Small intestine (tissue), 7 donors: Measurements from ENCODE around the gene CLASP2. TPM values are rescaled to one million over a fixed set of nuclear protein-coding genes. Genes with fewer than 3 reads are reported as not detected.
A peak's percentile ranks its signal among the peaks of the same experiment; 100 is the strongest.

ENCODE experiments used
- DNase-seq, 2 donors: peaks; one replicate each; pipeline versions ENCODE4 v3.0.0 to v3.0.0-alpha.2; 2013
- FAIRE-seq: peaks from 2 replicates; lab custom pipeline; 2012; peaks lifted over from hg19 to GRCh38; lab: Jason Lieb, UNC
- H3K27ac ChIP-seq, 3 donors: one replicate each; pipeline ENCODE4 v1.5.1; 2013; ENCODE audit warnings: low read length in 2 of 3, mild to moderate bottlenecking in 2 of 3, control low read depth in 1 of 3, inconsistent platforms in 1 of 3, low read depth in 1 of 3, moderate library complexity in 1 of 3
- H3K27me3 ChIP-seq, 3 donors: one replicate each; pipeline ENCODE4 v1.6.1; 2013; ENCODE audit warnings: low read length in 3 of 3, inconsistent platforms in 1 of 3; ENCODE audit not compliant: control insufficient read depth in 3 of 3, insufficient read depth in 3 of 3
- H3K36me3 ChIP-seq, 3 donors: one replicate each; pipeline ENCODE4 v1.6.1; 2013; ENCODE audit warnings: low read length in 3 of 3, inconsistent platforms in 1 of 3, low read depth in 1 of 3, mild to moderate bottlenecking in 1 of 3, moderate library complexity in 1 of 3; ENCODE audit not compliant: control insufficient read depth in 3 of 3, insufficient read depth in 2 of 3
- H3K4me1 ChIP-seq, 3 donors: one replicate each; pipeline ENCODE4 v1.6.1; 2013; ENCODE audit warnings: low read length in 2 of 3, inconsistent platforms in 1 of 3, low read depth in 1 of 3, mild to moderate bottlenecking in 1 of 3, moderate library complexity in 1 of 3; ENCODE audit not compliant: control insufficient read depth in 3 of 3, insufficient read depth in 2 of 3
- H3K4me3 ChIP-seq, 3 donors: one replicate each; pipeline ENCODE4 v1.5.1; 2013; ENCODE audit warnings: low read length in 3 of 3, control low read depth in 1 of 3, inconsistent platforms in 1 of 3, low read depth in 1 of 3, mild to moderate bottlenecking in 1 of 3, moderate library complexity in 1 of 3
- H3K9me3 ChIP-seq, 2 donors: one replicate each; pipeline ENCODE4 v1.6.1; 2013; ENCODE audit warnings: low read depth in 1 of 2, low read length in 1 of 2; ENCODE audit not compliant: control insufficient read depth in 2 of 2, insufficient read depth in 1 of 2
- WGBS, 3 donors: extraction: QIAGEN DNeasy Blood & Tissue Kit; methylation state at CpG; one replicate each; pipeline ENCODE4 v1.1.7; 2013; 5-methylcytosine and 5-hydroxymethylcytosine counted together
- polyA plus RNA-seq, 4 donors: library from polyadenylated mRNA; stranded (reverse) in 3 of 4; unstranded in 1 of 4; fragments of 200-250 nt in 3 of 4; fragments of 120-200 nt in 1 of 4; gene quantifications; one replicate each; pipeline versions ENCODE4 v1.2.1 to v1.2.3, GENCODE V29; 2013
- donor health status: healthy with polysubstance abuse.
- donor health status: control.
- donor health status: control.
- donor health status: Bipolar disorder and iron deficiency.
- donor health status: healthy.

Gene CLASP2
- polyA plus RNA-seq, 4 donors: 5.4 to 30.8 (median 10.6) TPM

- H3K9me3 ChIP-seq: no peaks in the 10 kb centered on the region
- H3K27ac ChIP-seq: no peak overlapping the region
- H3K4me1 ChIP-seq: no peaks in the 10 kb centered on the region
- FAIRE-seq (no peak), DNase-seq (no peak)
- H3K36me3 ChIP-seq: no peaks in the 10 kb centered on the region
- WGBS, 3 donors: 39 to 61% (median 48%) methylated on average over 1 of the region's 1 CpG
- H3K27me3 ChIP-seq: no peaks in the 10 kb centered on the region
- H3K4me3 ChIP-seq: no peak overlapping the region
Measured at GRCh38 chr3:33737146-33737545, 19.1 kb upstream of the CLASP2 start.

- 90 to 96% (median 95%) methylated on average over 3 of the region's 3 CpGs for WGBS, 3 donors
- no peaks in the 10 kb centered on the region for H3K9me3 ChIP-seq
- no peaks in the 10 kb centered on the region for H3K4me1 ChIP-seq
- H3K4me3 ChIP-seq: no peak overlapping the region
- no peaks in the 10 kb centered on the region for H3K27me3 ChIP-seq
- no peak for FAIRE-seq
- no peak for DNase-seq
- no peaks in the 10 kb centered on the region for H3K36me3 ChIP-seq
- H3K27ac ChIP-seq: no peak overlapping the region
Measured at GRCh38 chr3:33732394-33732793, 14.3 kb upstream of the CLASP2 start.

- no peaks in the 10 kb centered on the region for H3K9me3 ChIP-seq
- no peak for FAIRE-seq
- no peaks in the 10 kb centered on the region for H3K36me3 ChIP-seq
- DNase-seq: no peak
- H3K27me3 ChIP-seq: no peaks in the 10 kb centered on the region
- no peak overlapping the region for H3K27ac ChIP-seq
- no peak overlapping the region for H3K4me3 ChIP-seq
- 76 to 79% (median 78%) methylated on average over 3 of the region's 3 CpGs for WGBS, 3 donors
- H3K4me1 ChIP-seq: no peaks in the 10 kb centered on the region
Measured at GRCh38 chr3:33729993-33730392, 11.9 kb upstream of the CLASP2 start.

DNA sequence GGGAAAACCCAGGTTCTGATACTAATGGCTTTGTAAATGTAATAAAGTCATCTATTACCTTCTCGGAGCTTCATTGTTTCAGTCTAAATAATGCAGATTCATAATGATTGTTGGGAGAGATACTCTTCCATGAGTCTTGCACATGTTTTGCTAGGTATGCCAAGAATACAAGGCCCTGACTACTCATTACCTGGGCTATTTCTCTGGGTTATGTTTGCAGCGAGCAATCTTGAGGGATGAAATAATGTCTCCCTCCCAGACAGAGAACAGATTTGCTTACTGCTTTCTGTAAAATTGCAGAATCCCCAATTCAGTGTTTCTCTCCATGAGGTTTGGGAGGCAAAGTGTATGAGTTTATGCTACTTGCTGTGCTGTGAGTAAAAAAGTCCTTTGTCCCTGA lies 6.2 kb upstream of the CLASP2 start:
- no peak overlapping the region for H3K27ac ChIP-seq
- no peaks in the 10 kb centered on the region for H3K4me1 ChIP-seq
- DNase-seq (no peak), FAIRE-seq (no peak)
- 97 to 99% (median 97%) methylated on average over 2 of the region's 2 CpGs for WGBS, 3 donors
- H3K4me3 ChIP-seq: no peak overlapping the region
- H3K36me3 ChIP-seq: no peaks in the 10 kb centered on the region
- H3K27me3 ChIP-seq: no peaks in the 10 kb centered on the region
- H3K9me3 ChIP-seq: no peaks in the 10 kb centered on the region

DNA sequence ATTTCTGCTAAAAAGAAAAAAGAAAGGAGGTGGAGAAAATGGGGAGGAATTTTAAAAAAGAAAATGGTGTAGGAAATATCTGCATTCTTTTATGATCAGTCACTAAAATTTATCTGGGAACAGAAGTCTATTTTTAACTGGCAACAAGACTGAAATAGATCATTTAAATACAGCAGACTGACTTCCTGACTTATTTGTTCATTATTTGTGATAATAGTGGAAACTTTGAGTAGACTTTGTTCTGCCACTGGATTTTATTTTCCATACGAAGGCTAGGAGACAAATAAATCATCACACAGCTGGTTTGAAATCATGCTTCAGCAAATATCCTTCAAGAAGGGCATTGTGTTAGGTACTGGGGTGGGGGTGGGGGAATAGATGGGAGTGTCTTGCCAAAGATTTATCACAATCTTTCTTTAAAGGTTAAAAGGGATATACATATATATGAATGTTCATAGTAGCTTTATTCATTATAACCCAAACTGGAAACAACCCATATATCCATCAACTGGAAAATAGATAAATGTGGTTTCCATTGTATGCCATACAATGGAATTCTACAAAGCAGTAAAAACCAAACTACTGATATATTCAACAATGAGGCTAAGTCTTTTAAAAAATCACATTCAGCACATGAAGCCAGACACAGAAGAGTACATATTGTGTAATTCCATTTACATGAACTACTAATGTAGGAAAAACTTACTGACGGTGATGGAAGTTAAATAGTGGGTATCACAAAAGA lies 4.7 kb upstream of the CLASP2 start:
- 49 to 57% (median 52%) methylated on average over 2 of the region's 2 CpGs for WGBS, 3 donors
- Histone ChIP-seq H3K27ac (no peak overlapping the region), H3K4me1 (no peaks in the 10 kb centered on the region), H3K4me3 (no peak overlapping the region), H3K36me3 (no peaks in the 10 kb centered on the region), H3K9me3 (no peaks in the 10 kb centered on the region), H3K27me3 (no peaks in the 10 kb centered on the region)
- DNase-seq (no peak), FAIRE-seq (no peak)

GRCh38 chr3:33722191-33722590 lies 4.1 kb upstream of the CLASP2 start:
- H3K9me3 ChIP-seq: no peaks in the 10 kb centered on the region
- WGBS, 3 donors: 83 to 94% (median 92%) methylated on average over 1 of the region's 1 CpG
- H3K4me1 ChIP-seq: no peaks in the 10 kb centered on the region
- H3K27ac ChIP-seq: no peak overlapping the region
- H3K27me3 ChIP-seq: no peaks in the 10 kb centered on the region
- FAIRE-seq (no peak), DNase-seq (no peak)
- H3K4me3 ChIP-seq: no peak overlapping the region
- no peaks in the 10 kb centered on the region for H3K36me3 ChIP-seq

DNA sequence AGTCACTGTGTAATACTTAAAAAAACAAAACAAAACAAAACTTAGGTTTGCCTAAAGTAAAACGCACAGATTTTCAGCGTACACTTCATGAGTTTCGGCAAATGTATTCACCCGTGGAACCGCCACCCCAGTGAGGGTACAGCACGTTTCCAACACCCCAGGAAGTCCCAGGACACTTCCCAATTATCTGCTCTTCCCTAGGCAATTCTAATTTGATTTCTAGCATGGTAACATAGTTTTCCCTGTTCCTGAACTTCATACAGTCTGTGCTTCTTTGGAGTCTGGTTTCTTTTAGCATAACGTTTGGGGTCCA lies 497 bp upstream of the CLASP2 start:
- H3K4me3 ChIP-seq: peak overlapping the region in 2 of 3 donors; percentile 87 to 89
- 1% methylated on average over 7 of the region's 7 CpGs for WGBS, 3 donors
- H3K36me3 ChIP-seq: no peaks in the 10 kb centered on the region
- FAIRE-seq (no peak), DNase-seq (no peak)
- peaks cover 0 to 2% (median 0%) of the 10 kb centered on the region in 3 donors for H3K4me1 ChIP-seq
- no peaks in the 10 kb centered on the region for H3K9me3 ChIP-seq
- no peaks in the 10 kb centered on the region for H3K27me3 ChIP-seq
- peak overlapping the region; percentile 98 to 100 (median 99) for H3K27ac ChIP-seq

- 0 to 1% (median 0%) methylated on average over 20 to 26 of the region's 26 CpGs for WGBS, 3 donors
- Histone ChIP-seq H3K27me3 (no peaks in the 10 kb centered on the region), H3K27ac (peak overlapping the region; percentile 98 to 100 (median 99)), H3K4me3 (peak overlapping the region; percentile 87 to 89 (median 89)), H3K9me3 (no peaks in the 10 kb centered on the region), H3K4me1 (peaks cover 0 to 2% (median 0%) of the 10 kb centered on the region in 3 donors), H3K36me3 (no peaks in the 10 kb centered on the region)
- DNase-seq: peak; percentile 80 to 93
- FAIRE-seq: no peak
Measured at GRCh38 chr3:33717616-33717865, 513 bp downstream of the CLASP2 start.

- H3K36me3 ChIP-seq: no peaks in the 10 kb centered on the region
- H3K27me3 ChIP-seq: no peaks in the 10 kb centered on the region
- H3K4me3 ChIP-seq: no peak overlapping the region
- 32 to 60% (median 40%) methylated on average over 7 of the region's 7 CpGs for WGBS, 3 donors
- peaks cover 0 to 2% (median 0%) of the 10 kb centered on the region in 3 donors for H3K4me1 ChIP-seq
- no peaks in the 10 kb centered on the region for H3K9me3 ChIP-seq
- peak; percentile 6 to 13 for DNase-seq
- FAIRE-seq: no peak
- no peak overlapping the region for H3K27ac ChIP-seq
Measured at GRCh38 chr3:33716227-33716626, 1.8 kb downstream of the CLASP2 start.
